Thyroid gland (tissue), 4 donors: Measurements from ENCODE around the gene DIP2C. TPM values are rescaled to one million over a fixed set of nuclear protein-coding genes. Genes with fewer than 3 reads are reported as not detected.

Experiments used
- DNase-seq, 2 donors: peaks; one replicate each; pipeline ENCODE4 v3.0.0-alpha.2; 2019
- H3K27ac ChIP-seq, 3 donors: fragments of 200-600 bp; sonication (generic); 1 replicate in 2 of 3; 2 replicates in 1 of 3; pipeline ENCODE4 v1.5.1; 2016 to 2019; ENCODE audit warnings: mild to moderate bottlenecking in 1 of 3, moderate library complexity in 1 of 3
- H3K27me3 ChIP-seq: fragments of 200-600 bp; sonication (generic); one replicate; pipeline ENCODE4 v1.5.1; 2019
- H3K36me3 ChIP-seq, 2 donors: fragments of 200-600 bp; sonication (generic); one replicate each; pipeline ENCODE4 v1.5.1; 2016 to 2019
- H3K4me1 ChIP-seq, 2 donors: fragments of 200-600 bp; sonication (generic); one replicate each; pipeline ENCODE4 v1.5.1; 2017 to 2019
- H3K4me3 ChIP-seq, 3 donors: fragments of 200-600 bp; sonication (generic); replicated peaks in 1 of 3; 1 replicate in 2 of 3; 2 replicates in 1 of 3; pipeline ENCODE4 v1.5.1; 2016; ENCODE audit warnings: mild to moderate bottlenecking in 1 of 3
- H3K9me3 ChIP-seq: fragments of 200-600 bp; sonication (generic); one replicate; pipeline ENCODE4 v1.5.1; 2017
- POLR2A ChIP-seq, 2 donors: fragments of 450-650 bp; IDR thresholded peaks; one replicate each; pipeline ENCODE4 v1.6.1; 2017; ENCODE audit warnings: antibody characterized with exemption in 2 of 2, mild to moderate bottlenecking in 2 of 2, moderate library complexity in 1 of 2
- whole genome bisulfite sequencing, 2 donors: methylation state at CpG; one replicate each; pipeline ENCODE4 v1.1.5; 2017; 5-methylcytosine and 5-hydroxymethylcytosine counted together
- intact Hi-C: fragments of 100-400 bp; cut with DNase I; formaldehyde crosslinking; loops from one replicate; pipeline ENCODE4 v1.15.1; 2023
- microRNA-seq: library from miRNA; unstranded; fragments of <30 nt; microRNA quantifications from one replicate; pipeline ENCODE4, GENCODE V29; 2016
- small RNA-seq: library from RNA; depleted of rRNA; stranded (forward); fragments of <200 nt; gene quantifications from one replicate; pipeline ENCODE3, GENCODE V24; 2016
- total RNA-seq, 4 donors: library from RNA; depleted of rRNA; stranded (reverse); fragments of >200 nt; gene quantifications; one replicate each; pipeline ENCODE4 v1.2.3, GENCODE V29; 2016
- TF ChIP-seq, protein P1 (sequence below), 6 experiments: fragments of 200-600 bp in 3 of 6; fragments of 450-650 bp in 3 of 6; sonication (generic) in 3 of 6; IDR thresholded peaks; one replicate each; pipeline ENCODE4 v1.5.1; 2016 to 2019; ENCODE audit warnings: antibody characterized with exemption in 6 of 6, mild to moderate bottlenecking in 2 of 6, inconsistent platforms in 1 of 6, moderate library complexity in 1 of 6

DIP2C gene
- total RNA-seq, 4 donors from 2014 or later = 11.4 to 14.6 (median 12.3) TPM

DNA sequence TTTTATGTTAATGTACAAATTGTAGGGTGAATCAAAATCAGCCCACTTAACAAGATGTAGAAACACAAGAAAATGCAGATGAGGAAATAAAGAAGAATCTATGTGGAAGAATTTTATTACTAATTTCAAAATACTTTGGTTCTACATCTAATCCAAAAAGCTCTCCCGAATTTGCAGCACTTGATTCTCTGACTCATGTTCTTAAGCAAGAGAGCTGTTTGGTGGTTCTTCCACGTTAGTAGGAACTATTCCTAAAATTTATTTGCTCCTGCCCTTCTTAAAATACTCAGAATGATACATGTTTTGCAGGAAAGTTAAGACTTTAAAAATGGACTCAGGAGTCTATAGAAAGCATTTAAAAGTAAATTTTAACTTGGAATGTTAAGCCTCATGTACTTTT, 462.5 kb downstream of the DIP2C start:
- intact Hi-C loops = no loop called here
- H3K9me3 ChIP-seq = no peaks in the 10 kb centered on the region
- H3K27ac ChIP-seq = no peak overlapping the region

DNA sequence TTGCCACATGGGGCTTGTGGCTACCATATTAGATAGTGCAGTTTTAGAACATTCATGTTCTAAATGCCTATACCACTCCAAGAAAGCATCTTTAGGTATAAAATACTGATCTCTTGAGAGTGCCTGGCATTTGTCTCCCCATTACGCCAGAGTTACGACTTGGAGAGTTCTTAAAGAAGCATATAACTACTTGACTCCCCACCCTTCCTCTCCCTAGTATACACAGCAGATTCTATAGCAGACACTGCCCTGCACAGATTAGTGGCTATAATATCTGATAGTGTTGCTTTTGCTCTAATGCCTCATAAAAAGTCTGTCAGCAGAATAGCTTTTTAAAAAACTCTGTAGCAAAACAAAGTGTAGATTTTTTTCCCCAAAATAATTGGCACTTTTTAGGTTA, 463.4 kb downstream of the DIP2C start:
- WGBS, 2 donors = 71 to 95% methylated on average over 2 of the region's 2 CpGs

More for the DNA sequence above, 462.5 kb downstream of the DIP2C start:
- H3K27me3 ChIP-seq = no peaks in the 10 kb centered on the region
- whole genome bisulfite sequencing, 2 donors = 46 to 51% methylated on average over 2 of the region's 2 CpGs
- TF ChIP-seq POLR2A (IDR thresholded peaks at IDR 0.05) = no peak
- TF ChIP-seq, protein P1, sequence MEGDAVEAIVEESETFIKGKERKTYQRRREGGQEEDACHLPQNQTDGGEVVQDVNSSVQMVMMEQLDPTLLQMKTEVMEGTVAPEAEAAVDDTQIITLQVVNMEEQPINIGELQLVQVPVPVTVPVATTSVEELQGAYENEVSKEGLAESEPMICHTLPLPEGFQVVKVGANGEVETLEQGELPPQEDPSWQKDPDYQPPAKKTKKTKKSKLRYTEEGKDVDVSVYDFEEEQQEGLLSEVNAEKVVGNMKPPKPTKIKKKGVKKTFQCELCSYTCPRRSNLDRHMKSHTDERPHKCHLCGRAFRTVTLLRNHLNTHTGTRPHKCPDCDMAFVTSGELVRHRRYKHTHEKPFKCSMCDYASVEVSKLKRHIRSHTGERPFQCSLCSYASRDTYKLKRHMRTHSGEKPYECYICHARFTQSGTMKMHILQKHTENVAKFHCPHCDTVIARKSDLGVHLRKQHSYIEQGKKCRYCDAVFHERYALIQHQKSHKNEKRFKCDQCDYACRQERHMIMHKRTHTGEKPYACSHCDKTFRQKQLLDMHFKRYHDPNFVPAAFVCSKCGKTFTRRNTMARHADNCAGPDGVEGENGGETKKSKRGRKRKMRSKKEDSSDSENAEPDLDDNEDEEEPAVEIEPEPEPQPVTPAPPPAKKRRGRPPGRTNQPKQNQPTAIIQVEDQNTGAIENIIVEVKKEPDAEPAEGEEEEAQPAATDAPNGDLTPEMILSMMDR (IDR thresholded peaks at IDR 0.05) = no peak
- DNase-seq = no peak
- no peak overlapping the region for H3K4me3 ChIP-seq
- H3K36me3 ChIP-seq = no peaks in the 10 kb centered on the region
- peaks cover 0 to 9% of the 10 kb centered on the region in 2 donors for H3K4me1 ChIP-seq

DNA sequence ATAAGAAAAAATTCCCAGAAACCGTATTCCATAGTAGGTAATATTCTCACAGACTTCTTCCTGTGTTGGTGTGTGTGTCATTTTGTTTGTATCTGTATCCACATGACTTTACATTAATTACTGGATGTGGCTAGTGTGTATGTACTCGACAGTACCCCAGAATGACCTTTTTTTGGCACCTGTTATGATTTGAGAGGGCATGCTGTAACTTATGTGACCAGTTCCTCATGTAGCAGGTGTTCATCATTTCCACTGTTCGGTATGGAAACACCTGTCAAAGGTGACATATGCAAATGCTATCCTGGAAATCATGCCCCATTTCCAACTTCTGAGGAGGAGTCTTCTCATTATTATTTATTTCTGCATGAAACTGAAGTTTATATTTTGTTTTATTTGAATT, 464.9 kb downstream of the DIP2C start:
- H3K4me1 ChIP-seq = peaks cover 6 to 11% of the 10 kb centered on the region in 2 donors

More for the DNA sequence above, 463.4 kb downstream of the DIP2C start:
- no peak overlapping the region for H3K4me3 ChIP-seq
- H3K27ac ChIP-seq = no peak overlapping the region
- no peaks in the 10 kb centered on the region for H3K9me3 ChIP-seq
- no peak for DNase-seq
- intact Hi-C loops = no loop called here
- TF ChIP-seq, protein P1 (IDR thresholded peaks at IDR 0.05) = no peak
- TF ChIP-seq POLR2A (IDR thresholded peaks at IDR 0.05) = no peak
- H3K4me1 ChIP-seq = peaks cover 2 to 10% of the 10 kb centered on the region in 2 donors
- H3K27me3 ChIP-seq = no peaks in the 10 kb centered on the region
- H3K36me3 ChIP-seq = no peaks in the 10 kb centered on the region

More for the DNA sequence above, 464.9 kb downstream of the DIP2C start:
- no peak overlapping the region for H3K4me3 ChIP-seq
- TF ChIP-seq POLR2A (IDR thresholded peaks at IDR 0.05) = no peak
- TF ChIP-seq, protein P1 (IDR thresholded peaks at IDR 0.05) = no peak
- intact Hi-C loops = no loop called here
- 87 to 88% methylated on average over 3 of the region's 3 CpGs for WGBS, 2 donors
- H3K27ac ChIP-seq = no peak overlapping the region
- H3K36me3 ChIP-seq = no peaks in the 10 kb centered on the region
- no peak for DNase-seq
- no peaks in the 10 kb centered on the region for H3K9me3 ChIP-seq
- no peaks in the 10 kb centered on the region for H3K27me3 ChIP-seq

Small RNA genes within 50 kb of the gene (microRNA-seq; reads per million reads assigned to microRNA genes)
- gene MIR5699 = not detected

Small RNA genes within 50 kb of the gene (small RNA-seq; reads per million reads assigned to genes)
- gene MIR5699 (not detected), gene RN7SL754P (not detected), gene RNA5SP298 (9.3 reads per million, percentile 92 among the genes with 10 or more reads in this experiment)

Other genes starting within 250 kb of the DIP2C start
- gene LARP4B, start 242.0 kb upstream of the DIP2C start, total RNA-seq = 100 to 1,000 TPM in 1 of 4 donors, 10 to 100 TPM in 3; 68.6 to 113 (median 87.4) TPM